K562 (cell line): Measurements from ENCODE around the gene MED15. TPM values are rescaled to one million over a fixed set of nuclear protein-coding genes. Genes with fewer than 3 reads are reported as not detected.

Experiments
- ATAC-seq: fragments of 200-7000 bp; cut with Tn5 transposase; 3 replicates; pipeline ENCODE4 v1.9.1; 2020; ENCODE audit warnings: moderate library complexity
- BruUV-seq: library from RNA; stranded (reverse); fragments of 400-500 nt; replicated peaks from 2 replicates; lab custom pipeline; 2021; lab: Mats Ljungman, UMichigan
- CTCF ChIA-PET: fragments of 300-600 bp; formaldehyde crosslinking; extraction: SDS; loops from one replicate; lab custom pipeline; 2021; ENCODE audit warnings: low intra/inter-chr PET ratio; lab: Yijun Ruan, JAX
- POLR2A ChIA-PET: fragments of 300-600, 350-650 bp; sonication (Branson Sonifier 250); formaldehyde crosslinking; extraction: SDS; loops from one replicate; lab custom pipeline; 2021; ENCODE audit warnings: antibody characterized with exemption, inconsistent platforms; lab: Yijun Ruan, JAX
- DNase-seq, 4 experiments: peaks; one replicate each; pipeline versions ENCODE4 v3.0.0 to v3.0.0-alpha.2; 2011 to 2018; ENCODE audit warnings: low spot score in 3 of 4, mixed read lengths in 3 of 4; ENCODE audit errors: extremely low read depth in 1 of 4
- FAIRE-seq: peaks from 2 replicates; lab custom pipeline; 2011; peaks lifted over from hg19 to GRCh38; lab: Jason Lieb, UNC
- H2AFZ ChIP-seq: 2 replicates; pipeline ENCODE4 v1.6.0; 2011; ENCODE audit warnings: low read depth, low read length, control low read depth, inconsistent platforms
- H3K27ac ChIP-seq: fragments of 200-600 bp; 3 replicates; pipeline ENCODE4 v1.8.0; 2011; ENCODE audit warnings: low read depth, mild to moderate bottlenecking, control low read depth, inconsistent platforms, low read length, moderate library complexity, mixed read lengths; ENCODE audit errors: extremely low read depth
- H3K27me3 ChIP-seq, 2 experiments: fragments of 300-600 bp in 1 of 2; 2 replicates in 1 of 2; 3 replicates in 1 of 2; pipeline versions ENCODE4 v1.6.0 to v1.8.0; 2011; ENCODE audit warnings: inconsistent platforms in 2 of 2, low read length in 2 of 2, mild to moderate bottlenecking in 1 of 2, mixed read lengths in 1 of 2, moderate library complexity in 1 of 2; ENCODE audit not compliant: control insufficient read depth in 2 of 2, insufficient read depth in 2 of 2
- H3K36me3 ChIP-seq: fragments of 300-600 bp; 3 replicates; pipeline ENCODE4 v1.8.0; 2011; ENCODE audit warnings: mild to moderate bottlenecking, low read length, inconsistent platforms; ENCODE audit not compliant: control insufficient read depth, insufficient read depth
- H3K4me1 ChIP-seq, 2 experiments: fragments of 200-600 bp in 1 of 2; replicated peaks in 1 of 2; 2 replicates in 1 of 2; 3 replicates in 1 of 2; pipeline versions ENCODE4 v1.5.1 to v1.8.0; 2011; ENCODE audit warnings: inconsistent platforms in 2 of 2, low read length in 2 of 2, mild to moderate bottlenecking in 1 of 2, mixed read lengths in 1 of 2, moderate library complexity in 1 of 2; ENCODE audit not compliant: control insufficient read depth in 2 of 2, insufficient read depth in 2 of 2
- H3K4me2 ChIP-seq: 2 replicates; pipeline ENCODE4 v1.6.1; 2011; ENCODE audit warnings: low read length, control low read depth, inconsistent platforms, mixed read lengths; ENCODE audit not compliant: insufficient read depth
- H3K4me3 ChIP-seq: fragments of 200-600 bp; sonication (generic), shearing (Covaris generic); 2 replicates; pipeline ENCODE4 v1.5.1; 2016; ENCODE audit warnings: control low read depth, inconsistent platforms
- H3K79me2 ChIP-seq: fragments of 200-600 bp; 3 replicates; pipeline ENCODE4 v1.8.0; 2011; ENCODE audit warnings: low read length, inconsistent platforms; ENCODE audit not compliant: control insufficient read depth, insufficient read depth
- H3K9ac ChIP-seq, 2 experiments: 2 replicates each; pipeline versions ENCODE4 v1.6.0 to v1.6.1; 2011; ENCODE audit warnings: low read depth in 2 of 2, low read length in 2 of 2, control low read depth in 1 of 2, inconsistent platforms in 1 of 2, mild to moderate bottlenecking in 1 of 2, mixed read lengths in 1 of 2; ENCODE audit not compliant: insufficient read depth in 1 of 2
- H3K9me1 ChIP-seq: one replicate; pipeline ENCODE4 v1.6.0; 2011; ENCODE audit warnings: inconsistent platforms, mild to moderate bottlenecking, low read length, moderate library complexity; ENCODE audit not compliant: control insufficient read depth, insufficient read depth
- H3K9me3 ChIP-seq: replicated peaks from 2 replicates; pipeline ENCODE4 v1.5.1; 2011; ENCODE audit warnings: low read depth, low read length, inconsistent platforms; ENCODE audit not compliant: control insufficient read depth, insufficient read depth
- H4K20me1 ChIP-seq: replicated peaks from 2 replicates; pipeline ENCODE4 v1.6.1; 2011; ENCODE audit warnings: low read length, inconsistent platforms, mixed read lengths; ENCODE audit not compliant: control insufficient read depth, insufficient read depth
- CAMTA2 ChIP-seq: fragments of 250-450 bp; sonication (Bioruptor Pico); conservative IDR thresholded peaks from 2 replicates; pipeline ENCODE4 v1.5.1; 2022
- CREBBP ChIP-seq: IDR thresholded peaks from one replicate; pipeline ENCODE4 v1.6.1; 2012; ENCODE audit warnings: low read depth, mild to moderate bottlenecking, control low read depth, inconsistent platforms, low read length
- FOSL1 ChIP-seq: fragments of 200-800 bp; sonication (Bioruptor generic); conservative IDR thresholded peaks from 2 replicates; pipeline ENCODE4 v1.6.1; 2016; ENCODE audit warnings: missing genetic modification characterization, missing compliant biosample characterization
- FOXA3 ChIP-seq, 2 experiments: fragments of 450-650 bp in 1 of 2; sonication (generic) in 1 of 2; formaldehyde crosslinking; IDR thresholded peaks in 1 of 2; conservative IDR thresholded peaks in 1 of 2; 2 replicates each; pipeline versions ENCODE4 v1.4.0 to v1.8.0; 2020 to 2022; ENCODE audit warnings: mild to moderate bottlenecking in 2 of 2, missing genetic modification reagents in 1 of 2
- FOXJ3 ChIP-seq: sonication (generic); formaldehyde crosslinking; IDR thresholded peaks from 2 replicates; pipeline ENCODE4 v1.4.0; 2020; ENCODE audit warnings: mild to moderate bottlenecking, missing genetic modification reagents
- JUN ChIP-seq, 2 experiments: sonication (generic) in 1 of 2; formaldehyde crosslinking in 1 of 2; IDR thresholded peaks; 2 replicates each; pipeline versions ENCODE4 v1.6.1 to v1.8.0; 2012 to 2022; ENCODE audit warnings: borderline replicate concordance in 2 of 2, mild to moderate bottlenecking in 2 of 2, improper control_type of control experiment in 1 of 2, low read depth in 1 of 2, low read length in 1 of 2, missing genetic modification reagents in 1 of 2
- MYC ChIP-seq, 2 experiments: fragments of 250-450 bp in 1 of 2; sonication (Bioruptor Pico) in 1 of 2; IDR thresholded peaks; 2 replicates each; pipeline versions ENCODE4 v1.5.1 to v1.6.1; 2012 to 2021; ENCODE audit warnings: low read depth in 2 of 2, borderline replicate concordance in 1 of 2, improper control_type of control experiment in 1 of 2, low read length in 1 of 2, mild to moderate bottlenecking in 1 of 2, moderate library complexity in 1 of 2
- NFE2L1 ChIP-seq: fragments of 450-650 bp; IDR thresholded peaks from 2 replicates; pipeline ENCODE4 v1.6.1; 2016; ENCODE audit warnings: missing genetic modification characterization, low read depth, mild to moderate bottlenecking, missing compliant biosample characterization, moderate library complexity, borderline replicate concordance
- UBTF ChIP-seq, 2 experiments: IDR thresholded peaks; 2 replicates each; pipeline ENCODE4 v1.6.1; 2012; ENCODE audit warnings: improper control_type of control experiment in 2 of 2, low read depth in 2 of 2, low read length in 2 of 2, borderline replicate concordance in 1 of 2
- USF1 ChIP-seq: sonication (generic); formaldehyde crosslinking; IDR thresholded peaks from 2 replicates; pipeline ENCODE4 v1.9.0; 2022; ENCODE audit warnings: mild to moderate bottlenecking, missing genetic modification reagents
- ZNF143 ChIP-seq: sonication (generic); formaldehyde crosslinking; IDR thresholded peaks from 2 replicates; pipeline ENCODE4 v1.9.0; 2022; ENCODE audit warnings: mild to moderate bottlenecking, missing genetic modification reagents
- ZNF174 ChIP-seq: fragments of 250-450 bp; sonication (Bioruptor Pico); IDR thresholded peaks from 2 replicates; pipeline ENCODE4 v1.4.0; 2020; ENCODE audit warnings: mild to moderate bottlenecking
- ZNF408 ChIP-seq: fragments of 250-450 bp; sonication (Bioruptor Pico); IDR thresholded peaks from 2 replicates; pipeline ENCODE4 v1.4.0; 2020; ENCODE audit warnings: low read depth, mild to moderate bottlenecking, moderate library complexity
- ZNF511 ChIP-seq: sonication (generic); formaldehyde crosslinking; IDR thresholded peaks from 2 replicates; pipeline ENCODE4 v1.8.0; 2022; ENCODE audit warnings: mild to moderate bottlenecking, missing genetic modification reagents
- ZNF696 ChIP-seq: fragments of 250-450 bp; sonication (Bioruptor Pico); conservative IDR thresholded peaks from 2 replicates; pipeline ENCODE4 v1.4.0; 2020; ENCODE audit warnings: mild to moderate bottlenecking, moderate library complexity
- ZNF830 ChIP-seq: fragments of 250-450 bp; sonication (Bioruptor Pico); IDR thresholded peaks from 2 replicates; pipeline ENCODE4 v1.5.0; 2021; ENCODE audit warnings: mild to moderate bottlenecking
- WGBS: fragments of 100-300 bp; shearing (Covaris generic); methylation state at CpG from one replicate; pipeline ENCODE4 v1.1.6; 2016; ENCODE audit warnings: low coverage, mixed read lengths; ENCODE audit not compliant: insufficient coverage; ENCODE audit errors: missing lambda C conversion rate; 5-methylcytosine and 5-hydroxymethylcytosine counted together
- in situ Hi-C: fragments of 300-500 bp; cut with MboI; formaldehyde crosslinking; loops from 4 replicates; pipeline ENCODE4 v1.15.0; 2018; ENCODE audit warnings: inconsistent platforms, mixed read lengths
- intact Hi-C: fragments of 100-400 bp; cut with micrococcal nuclease; formaldehyde crosslinking; loops from 2 replicates; pipeline ENCODE4 v1.14.2; 2022
- polyA plus RNA-seq, 8 experiments: library from polyadenylated mRNA; depleted of rRNA in 4 of 8; stranded (reverse) in 5 of 8; unstranded in 3 of 8; fragments of >200 nt; fragmentation: Nextera tagmentation in 2 of 8; fragmentation: Illumina TruSeq in 1 of 8; extraction: Ambion mirVana in 2 of 8; extraction: Trizol in 1 of 8; gene quantifications; 2 replicates each; pipeline versions ENCODE4 v1.2.1 to v1.2.3, GENCODE V29; 2011 to 2014; ENCODE audit warnings: inconsistent platforms in 1 of 8, missing spikeins in 1 of 8
- total RNA-seq, 7 experiments: library from RNA; depleted of rRNA in 6 of 7; stranded (reverse); fragments of >200 nt in 6 of 7; fragmentation: Illumina TruSeq in 2 of 7; extraction: Trizol in 2 of 7; gene quantifications; 2 replicates each; pipeline versions ENCODE4 v1.2.1 to v1.2.3, GENCODE V29; 2011 to 2021; ENCODE audit warnings: low replicate concordance in 1 of 7

The MED15 gene
- total and polyA plus RNA-seq, 9 of the 15 experiments (the other 6 are each of a cell fraction or from before 2014, with no cell fraction given): 4.0 to 271 (median 60.1) TPM

- peaks cover 0 to 8% of the 10 kb centered on the region in 2 experiments; a peak in 4 of 5 replicates for H3K4me1 ChIP-seq
- no peak overlapping the region for H2AFZ ChIP-seq
- no peak overlapping the region for H3K4me3 ChIP-seq
- no peaks in the 10 kb centered on the region for H3K9me3 ChIP-seq
- peaks cover 21% of the 10 kb centered on the region for H4K20me1 ChIP-seq
- FAIRE-seq (no peak), DNase-seq (no peak), ATAC-seq (no peak)
- no peaks in the 10 kb centered on the region for H3K27me3 ChIP-seq
- no peak overlapping the region for H3K27ac ChIP-seq
- BruUV-seq: no TSS peak
- intact Hi-C loops (no loop called here), in situ Hi-C loops (no loop called here)
- H3K9me1 ChIP-seq: peaks cover 13% of the 10 kb centered on the region
- no peak overlapping the region for H3K9ac ChIP-seq
- no peak overlapping the region for H3K4me2 ChIP-seq
- peaks cover 12% of the 10 kb centered on the region for H3K36me3 ChIP-seq
- ChIA-PET POLR2A (interaction anchor here (0.6 to 9.2 kb wide), 11 partner anchors 8 to 594 kb away, joined by 3 to 74 read pairs (median 6); partner anchors contain the start of genes KLHL22 and MED15), CTCF (no interaction called here)
- WGBS: 56% methylated on average over 4 of the region's 4 CpGs
- H3K79me2 ChIP-seq: no peaks in the 10 kb centered on the region
- no peak for TF ChIP-seq ZNF174 (CRISPR knock-in tag)
- 0 out of 4 replicates have a peak, but pooled peaks of 1 of the 2 experiments have one; percentile 54 for TF ChIP-seq UBTF (IDR thresholded peaks at IDR 0.05; ENCODE audit: borderline replicate concordance in 1 of 2, low read depth in 2 of 2, low read length in 2 of 2)
- no peak for TF ChIP-seq ZNF408
- no peak for TF ChIP-seq CREBBP
- peak in 1 of 2 experiments; percentile 72; a peak in 2 of 4 replicates for TF ChIP-seq FOXA3 (CRISPR knock-in tag; conservative IDR thresholded peaks at IDR 0.05 in 1 of 2, IDR thresholded peaks at IDR 0.05 in 1 of 2)
- peak; percentile 43; the same call in 1 of the 2 replicates for TF ChIP-seq USF1 (CRISPR knock-in tag)
- TF ChIP-seq ZNF511 (CRISPR knock-in tag): no peak
- TF ChIP-seq ZNF143 (CRISPR knock-in tag): 0 out of 2 replicates have a peak, but pooled peaks have one; percentile 50
- TF ChIP-seq JUN (IDR thresholded peaks at IDR 0.05; ENCODE audit: borderline replicate concordance, low read depth, low read length): no peak
- TF ChIP-seq JUN (CRISPR knock-in tag; IDR thresholded peaks at IDR 0.05; ENCODE audit: borderline replicate concordance): peak; percentile 76; the same call in 1 of the 2 replicates
- TF ChIP-seq CAMTA2 (CRISPR knock-in tag): no peak
- TF ChIP-seq MYC (IDR thresholded peaks at IDR 0.05; ENCODE audit: low read depth, low read length): no peak
- TF ChIP-seq MYC (CRISPR knock-in tag; IDR thresholded peaks at IDR 0.05; ENCODE audit: borderline replicate concordance, low read depth): peak; percentile 37; the same call in 1 of the 2 replicates
- no peak for TF ChIP-seq ZNF830
- TF ChIP-seq ZNF696: 0 out of 2 replicates have a peak, but pooled peaks have one; percentile 32
- no peak for TF ChIP-seq NFE2L1 (tag)
- TF ChIP-seq FOSL1 (tag): no peak
- no peak for TF ChIP-seq FOXJ3 (CRISPR knock-in tag)
Measured at GRCh38 chr22:20484948-20485683, 22.3 kb upstream of the MED15 start.
